PFSK-1 (cell line): Measurements from ENCODE around the gene HELLS.

Source experiments
- FOXP2 ChIP-seq: optimal IDR thresholded peaks from 2 replicates; pipeline ENCODE3; 2011; ENCODE audit warnings: borderline replicate concordance, control low read depth, inconsistent platforms; ENCODE audit not compliant: insufficient read depth; ENCODE audit errors: extremely low read length, extremely low read depth
- POLR2AphosphoS5 ChIP-seq: IDR thresholded peaks from 2 replicates; pipeline ENCODE4 v1.6.1; 2012; ENCODE audit warnings: low read depth, mild to moderate bottlenecking, control low read depth, low read length, moderate library complexity
- SIN3A ChIP-seq: IDR thresholded peaks from 2 replicates; pipeline ENCODE4 v1.6.1; 2012; ENCODE audit warnings: mild to moderate bottlenecking, low read length, moderate library complexity, borderline replicate concordance; ENCODE audit not compliant: insufficient read depth
- TAF1 ChIP-seq: IDR thresholded peaks from 2 replicates; pipeline ENCODE4 v1.6.1; 2012; ENCODE audit warnings: low read length, control low read depth, borderline replicate concordance; ENCODE audit not compliant: insufficient read depth
- TF ChIP-seq, protein P1 (sequence below), 2 experiments: IDR thresholded peaks; 2 replicates each; pipeline versions ENCODE4 v1.6.1 to v1.8.0; 2011 to 2012; ENCODE audit warnings: low read depth in 2 of 2, low read length in 2 of 2, control low read depth in 1 of 2, inconsistent platforms in 1 of 2, mild to moderate bottlenecking in 1 of 2, moderate library complexity in 1 of 2; ENCODE audit not compliant: insufficient read depth in 1 of 2

HELLS gene

DNA sequence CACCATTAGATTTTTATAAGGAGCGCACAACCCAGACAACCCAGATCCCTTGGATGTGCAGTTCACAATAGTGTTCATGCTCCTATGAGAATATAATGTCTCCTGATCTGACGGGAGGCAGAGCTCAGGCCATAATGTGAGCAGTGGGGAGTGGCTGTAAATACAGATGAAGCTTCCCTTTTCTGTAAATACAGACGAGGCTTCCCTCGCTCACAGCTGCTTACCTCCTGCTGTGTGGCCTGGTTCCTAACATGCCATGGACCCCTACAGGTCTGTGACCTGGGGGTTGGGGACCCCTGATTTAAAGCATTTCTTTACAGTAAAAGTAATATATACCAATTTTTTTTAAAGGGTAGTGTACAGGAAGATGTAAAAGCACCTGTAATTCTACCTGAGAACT, 33.2 kb downstream of the HELLS start:
- TF ChIP-seq, protein P1, sequence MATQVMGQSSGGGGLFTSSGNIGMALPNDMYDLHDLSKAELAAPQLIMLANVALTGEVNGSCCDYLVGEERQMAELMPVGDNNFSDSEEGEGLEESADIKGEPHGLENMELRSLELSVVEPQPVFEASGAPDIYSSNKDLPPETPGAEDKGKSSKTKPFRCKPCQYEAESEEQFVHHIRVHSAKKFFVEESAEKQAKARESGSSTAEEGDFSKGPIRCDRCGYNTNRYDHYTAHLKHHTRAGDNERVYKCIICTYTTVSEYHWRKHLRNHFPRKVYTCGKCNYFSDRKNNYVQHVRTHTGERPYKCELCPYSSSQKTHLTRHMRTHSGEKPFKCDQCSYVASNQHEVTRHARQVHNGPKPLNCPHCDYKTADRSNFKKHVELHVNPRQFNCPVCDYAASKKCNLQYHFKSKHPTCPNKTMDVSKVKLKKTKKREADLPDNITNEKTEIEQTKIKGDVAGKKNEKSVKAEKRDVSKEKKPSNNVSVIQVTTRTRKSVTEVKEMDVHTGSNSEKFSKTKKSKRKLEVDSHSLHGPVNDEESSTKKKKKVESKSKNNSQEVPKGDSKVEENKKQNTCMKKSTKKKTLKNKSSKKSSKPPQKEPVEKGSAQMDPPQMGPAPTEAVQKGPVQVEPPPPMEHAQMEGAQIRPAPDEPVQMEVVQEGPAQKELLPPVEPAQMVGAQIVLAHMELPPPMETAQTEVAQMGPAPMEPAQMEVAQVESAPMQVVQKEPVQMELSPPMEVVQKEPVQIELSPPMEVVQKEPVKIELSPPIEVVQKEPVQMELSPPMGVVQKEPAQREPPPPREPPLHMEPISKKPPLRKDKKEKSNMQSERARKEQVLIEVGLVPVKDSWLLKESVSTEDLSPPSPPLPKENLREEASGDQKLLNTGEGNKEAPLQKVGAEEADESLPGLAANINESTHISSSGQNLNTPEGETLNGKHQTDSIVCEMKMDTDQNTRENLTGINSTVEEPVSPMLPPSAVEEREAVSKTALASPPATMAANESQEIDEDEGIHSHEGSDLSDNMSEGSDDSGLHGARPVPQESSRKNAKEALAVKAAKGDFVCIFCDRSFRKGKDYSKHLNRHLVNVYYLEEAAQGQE (IDR thresholded peaks at IDR 0.05; ENCODE audit: insufficient read depth in 1 of 2, low read depth in 2 of 2, low read length in 2 of 2): no peak
- no peak for TF ChIP-seq POLR2AphosphoS5
- TF ChIP-seq SIN3A: no peak

DNA sequence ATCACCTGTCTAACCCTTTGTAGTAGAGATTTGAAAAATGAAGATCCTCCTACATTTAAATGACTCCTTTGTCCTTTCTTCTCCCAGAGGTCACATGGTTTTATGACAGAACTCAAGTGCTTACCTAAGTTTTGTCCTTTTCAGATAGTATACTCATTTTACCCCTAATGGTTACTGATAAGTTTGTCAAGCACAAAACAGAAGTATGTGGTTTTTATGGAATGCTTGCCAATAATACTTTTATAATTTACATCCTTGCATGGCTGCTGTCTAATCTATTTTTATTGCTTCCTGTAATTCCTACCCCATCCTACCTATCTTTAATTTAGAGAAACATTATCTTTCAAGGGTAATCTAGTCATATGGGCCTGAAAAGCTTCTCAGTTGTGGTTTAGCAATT, 37.5 kb downstream of the HELLS start:
- TF ChIP-seq SIN3A: no peak
- no peak for TF ChIP-seq FOXP2
- TF ChIP-seq TAF1: no peak
- TF ChIP-seq POLR2AphosphoS5: no peak
- TF ChIP-seq, protein P1 (IDR thresholded peaks at IDR 0.05; ENCODE audit: insufficient read depth in 1 of 2, low read depth in 2 of 2, low read length in 2 of 2): no peak

DNA sequence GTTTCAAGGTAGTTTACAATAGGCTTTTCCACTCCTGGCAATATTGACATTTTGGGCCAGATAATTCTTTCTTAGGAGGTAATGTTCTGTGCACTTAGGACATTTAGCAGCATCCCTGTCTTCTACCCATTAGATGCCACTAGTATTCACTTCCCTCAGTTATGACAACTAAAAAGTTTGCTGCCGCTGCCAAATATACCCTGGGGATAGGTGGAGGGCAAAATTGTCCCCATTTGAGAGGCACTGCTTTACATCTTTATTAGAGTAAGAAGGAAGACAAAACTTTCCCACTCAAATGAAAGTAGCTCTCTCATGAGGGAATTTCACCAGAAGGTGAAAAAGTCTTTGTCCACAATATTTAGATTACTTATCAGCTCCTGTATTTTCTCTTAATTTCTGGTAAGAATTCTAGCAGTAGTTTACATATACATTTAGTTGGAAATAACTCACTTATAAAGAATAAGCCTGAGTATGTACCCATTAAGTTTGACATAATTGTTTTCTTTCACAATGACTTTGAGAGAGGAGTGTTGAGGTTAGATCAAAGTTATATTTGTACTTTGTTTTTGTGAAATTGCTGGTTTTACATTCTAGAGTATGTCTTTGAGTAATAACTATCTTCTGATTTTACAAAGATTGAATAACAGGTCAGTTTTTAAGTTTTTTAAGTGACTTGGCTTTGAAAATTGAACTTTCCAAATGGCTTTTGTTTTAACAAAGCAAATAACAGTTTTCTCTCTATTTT, 46.0 kb downstream of the HELLS start:
- TF ChIP-seq TAF1 (no peak), POLR2AphosphoS5 (no peak), FOXP2 (no peak), SIN3A (no peak)
- TF ChIP-seq, protein P1 (IDR thresholded peaks at IDR 0.05; ENCODE audit: insufficient read depth in 1 of 2, low read depth in 2 of 2, low read length in 2 of 2): no peak

DNA sequence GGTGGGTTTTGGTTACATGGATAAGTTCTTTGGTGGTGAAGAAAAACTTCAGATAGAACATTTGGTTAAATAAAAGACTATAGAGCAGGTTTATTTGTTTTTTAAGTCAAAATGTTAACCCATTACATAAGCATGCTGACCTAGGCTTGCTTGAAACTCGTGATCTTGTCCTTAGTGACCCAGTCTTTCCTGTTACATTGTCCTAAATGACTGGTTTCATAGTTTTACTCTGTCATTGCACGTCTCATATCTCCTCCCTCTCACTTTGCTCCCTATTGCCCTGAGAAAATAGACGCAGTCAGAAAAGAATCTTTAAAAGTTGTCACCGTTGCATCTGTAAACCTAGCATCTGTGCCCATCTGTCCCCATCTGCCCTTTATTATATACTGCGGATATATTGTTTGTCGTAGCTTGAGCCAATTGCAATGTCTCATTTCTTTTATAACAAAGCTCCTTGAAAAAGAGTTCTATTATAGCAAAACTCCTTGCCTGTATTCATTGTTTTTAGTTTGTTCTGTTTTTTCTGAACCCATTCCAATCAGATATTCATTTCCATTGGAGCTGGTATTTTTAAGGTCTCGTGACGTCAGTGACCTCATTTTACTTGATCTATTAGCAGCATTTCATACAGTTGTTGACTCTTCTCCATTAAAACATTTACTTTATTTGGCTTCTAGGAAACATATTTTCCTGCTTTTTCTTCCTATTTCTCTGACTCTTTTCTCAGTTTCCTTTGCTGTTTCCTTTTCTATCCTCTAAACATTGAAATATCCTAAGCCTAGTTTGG, 57.3 kb downstream of the HELLS start:
- TF ChIP-seq POLR2AphosphoS5: no peak
- no peak for TF ChIP-seq FOXP2
- TF ChIP-seq SIN3A: no peak
- TF ChIP-seq TAF1: no peak
- TF ChIP-seq, protein P1 (IDR thresholded peaks at IDR 0.05; ENCODE audit: insufficient read depth in 1 of 2, low read depth in 2 of 2, low read length in 2 of 2): no peak
